Prostate gland (tissue), 2 donors: Measurements from ENCODE around the gene TMEM212.

Experiments
- CTCF ChIP-seq, 4 experiments: fragments of 200-600 bp in 2 of 4; fragments of 450-650 bp in 2 of 4; sonication (generic) in 2 of 4; IDR thresholded peaks; 1 replicate in 3 of 4; 2 replicates in 1 of 4; pipeline ENCODE4 v1.5.1; 2016 to 2019; ENCODE audit warnings: antibody characterized with exemption in 4 of 4, mild to moderate bottlenecking in 2 of 4, moderate library complexity in 2 of 4
- POLR2A ChIP-seq: fragments of 450-650 bp; IDR thresholded peaks from one replicate; pipeline ENCODE4 v1.6.1; 2016; ENCODE audit warnings: antibody characterized with exemption, mild to moderate bottlenecking

- TF ChIP-seq CTCF (IDR thresholded peaks at IDR 0.05) (no peak), POLR2A (no peak)
These were observed 7.5 kb upstream of the TMEM212 start for GRCh38 chr3:171835613-171836012.
